GM21515 (cell line): Measurements from ENCODE around the gene BICC1.

Experiments
- ATAC-seq: cut with Tn5 transposase; IDR thresholded peaks from one replicate; pipeline ENCODE4 v1.9.1; 2021; ENCODE audit not compliant: unreplicated experiment

The BICC1 gene

DNA sequence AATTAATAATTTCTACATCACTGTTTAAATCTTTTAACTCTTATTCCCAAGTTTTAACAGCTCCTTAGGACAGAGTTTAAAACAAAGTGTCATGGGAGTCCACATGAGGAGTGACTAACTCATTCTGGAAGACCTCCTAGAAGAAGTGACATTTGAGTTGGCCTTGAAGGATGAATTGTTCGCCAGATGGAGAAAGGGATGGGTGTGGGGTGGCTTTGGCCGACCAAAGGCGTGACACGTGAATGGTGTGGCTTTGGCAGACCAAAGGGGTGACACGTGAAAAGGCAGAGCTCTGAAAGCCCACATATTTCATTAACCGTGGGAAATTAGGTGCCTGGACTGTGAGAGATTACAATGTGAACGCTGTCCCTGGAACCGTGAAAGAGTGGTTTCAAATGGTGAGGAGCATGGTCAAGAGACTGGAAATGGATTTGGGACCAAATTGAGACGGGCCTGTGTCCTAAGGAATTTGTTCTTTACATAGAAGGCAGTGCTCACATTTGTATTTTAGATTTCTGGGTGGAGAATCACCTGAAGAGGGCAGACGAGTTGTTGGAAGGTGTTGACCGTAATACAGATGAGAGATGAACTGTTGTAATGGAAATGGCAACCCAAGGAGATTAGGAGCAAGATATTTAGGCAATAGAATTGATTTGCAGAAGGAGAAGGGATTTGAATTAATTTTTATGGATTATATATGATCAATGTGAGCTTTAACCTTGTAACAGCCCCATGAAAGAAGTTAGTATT lies 228.1 kb downstream of the BICC1 start:
- ATAC-seq, result no peak

DNA sequence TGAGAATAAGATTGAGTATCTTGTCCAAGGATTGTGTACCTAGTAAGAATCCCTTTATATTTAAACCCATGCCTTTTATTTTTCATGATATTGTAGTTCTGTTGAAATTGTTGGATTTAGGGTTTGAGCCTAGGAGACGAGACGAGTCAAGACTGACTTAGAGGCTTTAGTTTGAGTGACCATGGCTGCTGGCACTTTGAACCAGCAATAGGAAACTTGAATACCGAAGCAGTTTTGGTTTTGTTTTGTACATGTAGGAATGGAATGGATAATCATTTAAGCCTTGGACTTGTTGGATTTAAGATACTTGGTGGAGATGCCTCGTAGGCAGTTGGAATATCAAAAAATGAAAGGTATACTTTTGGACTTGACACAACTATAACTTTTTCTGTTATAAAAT lies 229.0 kb downstream of the BICC1 start:
- no peak for ATAC-seq

DNA sequence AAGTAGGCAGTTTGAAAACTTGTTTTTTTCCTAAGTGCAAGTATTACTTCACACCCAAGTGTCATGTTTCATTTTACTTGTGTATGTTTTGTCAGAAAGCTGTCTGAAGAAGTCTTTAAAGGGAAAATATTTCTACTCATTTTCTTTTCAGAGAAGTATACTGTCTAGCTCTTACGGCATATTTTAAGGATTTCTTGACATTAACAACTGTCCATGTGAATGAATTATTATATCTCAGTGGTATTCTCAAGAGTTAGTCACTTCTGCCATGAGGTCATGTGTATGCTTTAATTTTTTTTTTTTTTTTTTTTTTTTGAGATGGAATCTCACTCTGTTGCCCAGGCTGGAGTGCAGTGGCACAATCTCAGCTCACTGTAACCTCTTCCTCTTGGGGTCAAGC lies 229.5 kb downstream of the BICC1 start:
- no peak for ATAC-seq

DNA sequence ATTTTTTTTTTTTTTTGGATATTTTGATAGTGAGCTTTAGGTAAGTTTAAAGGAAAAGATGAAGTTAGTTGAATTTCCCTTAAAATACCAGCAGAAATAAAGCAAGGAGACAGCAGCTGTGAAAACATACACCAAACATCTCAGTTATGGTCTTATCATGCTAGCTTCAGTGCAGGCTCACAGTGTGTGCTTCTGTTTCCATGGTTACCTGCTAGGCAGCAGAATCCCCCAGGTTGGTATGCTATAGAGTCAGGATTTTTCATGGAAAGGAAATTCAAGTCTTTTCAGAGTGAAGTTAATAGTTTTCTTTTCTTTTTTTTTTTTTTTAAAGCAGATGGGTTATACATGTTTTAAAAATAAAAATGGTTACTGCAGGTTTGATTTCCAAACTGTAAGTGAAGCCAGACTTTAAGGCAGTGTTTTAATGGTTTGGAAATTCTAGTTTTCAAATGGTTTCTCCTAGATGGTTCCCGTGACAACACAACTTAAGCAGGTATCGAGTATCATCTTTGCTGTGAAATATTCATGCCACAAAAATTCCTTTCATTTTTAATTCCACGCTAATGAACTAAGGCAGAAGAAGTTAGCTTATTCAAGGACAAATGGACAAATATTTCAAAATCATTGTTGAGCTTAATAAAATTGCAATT lies 230.9 kb downstream of the BICC1 start:
- ATAC-seq, result no peak

DNA sequence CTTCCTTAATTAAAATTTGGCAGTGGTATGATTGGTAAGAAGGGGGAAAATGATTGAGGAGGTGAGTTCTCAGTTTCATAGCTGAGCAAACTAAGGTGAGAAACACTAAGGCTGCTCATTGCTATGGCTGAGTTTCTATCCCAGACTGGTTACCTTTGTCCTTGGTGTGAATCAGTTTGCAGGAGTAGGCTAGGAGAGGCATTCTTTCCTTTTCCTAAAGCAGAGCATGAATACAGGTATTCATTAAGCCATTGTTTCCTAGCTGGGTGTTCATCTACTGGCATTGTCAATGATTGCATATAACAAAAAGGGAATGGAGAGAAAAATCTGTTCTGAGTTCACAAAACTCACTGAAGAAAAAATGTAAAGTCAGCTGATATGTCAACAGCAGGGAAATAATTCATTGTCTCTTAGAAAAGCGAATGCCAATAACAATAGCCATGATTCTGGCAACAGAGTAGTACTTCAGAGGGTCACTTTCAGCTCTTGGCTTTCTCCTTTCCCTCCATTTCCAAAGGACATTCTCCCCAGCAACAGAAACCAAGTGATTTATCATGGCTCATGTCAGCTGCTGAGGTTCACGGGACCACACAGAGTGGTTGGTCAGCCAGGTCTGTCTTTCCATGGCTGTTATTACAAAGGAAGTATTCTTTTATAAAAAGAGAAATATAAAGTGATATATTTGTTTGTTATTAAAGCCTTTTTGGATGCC lies 234.0 kb downstream of the BICC1 start:
- no peak for ATAC-seq

DNA sequence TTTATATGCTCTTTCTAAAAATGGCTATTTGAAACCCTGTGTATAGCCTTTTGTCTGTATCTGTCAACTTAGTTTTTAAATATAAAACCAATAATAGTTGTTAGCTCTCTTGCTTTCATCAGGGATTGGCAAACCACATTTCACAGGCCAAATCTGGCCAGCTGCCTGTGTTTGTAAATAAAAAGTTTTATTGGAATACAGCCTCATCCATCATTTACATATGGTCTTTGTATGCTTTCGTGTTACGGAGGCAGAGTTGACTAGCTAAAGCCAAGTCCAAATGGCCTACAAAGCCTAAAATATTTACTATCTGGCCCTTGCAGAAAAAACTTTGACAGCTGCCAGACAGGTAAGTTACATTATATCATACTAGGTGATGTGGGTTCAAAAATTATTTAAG lies 235.0 kb downstream of the BICC1 start:
- ATAC-seq, result no peak

DNA sequence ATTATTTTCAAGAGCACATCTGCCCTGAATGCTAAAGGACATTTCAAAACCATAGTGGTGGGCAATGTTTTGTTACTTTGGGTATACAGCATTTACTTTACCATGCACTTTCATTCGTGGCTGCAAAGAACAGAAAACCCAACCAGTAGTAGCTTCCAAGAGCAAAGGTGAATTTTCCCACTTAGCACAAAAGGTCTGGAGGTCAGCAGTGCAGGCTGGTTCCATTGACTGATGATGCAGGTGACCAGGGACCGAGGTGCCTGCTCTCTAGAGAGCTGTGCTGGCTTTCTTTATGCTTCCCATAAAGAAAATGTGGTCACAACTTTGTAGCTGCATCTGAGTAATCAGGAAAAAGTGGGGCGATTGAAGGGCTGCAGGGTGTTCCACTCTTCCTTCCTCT lies 240.0 kb downstream of the BICC1 start:
- ATAC-seq, result no peak

DNA sequence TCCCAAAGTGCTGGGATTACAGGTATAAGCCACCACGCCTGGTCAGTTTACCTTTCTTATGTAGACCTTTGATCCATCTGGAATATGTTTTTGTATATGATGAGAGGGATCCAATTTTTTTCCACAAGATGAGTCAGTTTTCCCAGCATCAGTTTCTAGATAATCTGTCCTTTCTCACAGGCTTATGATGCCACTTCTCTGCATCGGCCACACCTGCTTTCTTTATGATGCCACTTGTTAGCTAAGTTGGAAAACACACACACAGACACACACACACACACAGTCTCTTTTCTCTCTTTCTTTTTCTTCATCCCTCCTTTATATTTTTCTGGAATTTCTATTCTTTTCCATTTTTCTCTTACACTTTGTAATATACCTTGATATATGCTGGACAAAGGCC lies 240.8 kb downstream of the BICC1 start:
- no peak for ATAC-seq

DNA sequence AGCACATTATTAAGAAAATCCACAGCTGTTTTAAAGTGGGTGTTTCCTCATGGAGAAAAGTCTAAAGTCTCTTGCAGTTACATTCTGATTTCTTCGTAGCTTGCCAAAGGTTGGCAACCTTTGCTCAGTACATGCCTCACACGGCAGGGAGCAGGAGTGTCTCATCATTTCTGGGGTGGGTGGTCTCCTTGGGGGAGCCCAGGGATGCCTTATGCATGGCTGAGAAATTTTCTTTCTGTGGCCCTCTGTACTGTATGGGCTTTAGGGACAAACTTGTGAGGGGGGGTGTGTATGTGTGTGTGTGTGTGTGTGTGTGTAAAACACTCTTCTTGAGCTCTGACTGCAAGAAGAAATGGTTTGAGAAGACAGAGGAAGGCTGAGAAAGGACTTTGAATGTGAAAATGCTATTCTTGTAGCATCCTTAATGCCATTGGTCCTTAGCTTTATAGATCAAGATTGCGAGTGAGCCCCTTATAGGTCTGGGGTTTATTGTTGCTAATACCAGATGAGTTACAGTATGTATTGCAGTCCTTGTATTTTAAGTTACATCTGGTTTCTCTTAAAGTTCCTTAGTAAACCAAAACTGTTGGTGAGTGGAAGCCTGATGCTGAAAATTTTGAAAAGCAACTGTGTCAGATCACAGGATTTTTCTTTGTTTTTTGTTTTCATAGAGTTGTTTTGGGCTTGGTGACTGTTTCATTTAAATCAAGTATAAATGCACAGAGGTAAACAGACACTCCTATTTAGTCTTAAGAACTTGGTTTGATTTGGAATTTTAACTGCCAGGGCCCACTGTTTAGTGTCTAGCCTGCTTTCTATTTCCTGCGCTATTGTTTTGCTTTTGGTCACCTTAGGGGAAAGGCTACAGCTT lies 242.0 kb downstream of the BICC1 start:
- no peak for ATAC-seq

DNA sequence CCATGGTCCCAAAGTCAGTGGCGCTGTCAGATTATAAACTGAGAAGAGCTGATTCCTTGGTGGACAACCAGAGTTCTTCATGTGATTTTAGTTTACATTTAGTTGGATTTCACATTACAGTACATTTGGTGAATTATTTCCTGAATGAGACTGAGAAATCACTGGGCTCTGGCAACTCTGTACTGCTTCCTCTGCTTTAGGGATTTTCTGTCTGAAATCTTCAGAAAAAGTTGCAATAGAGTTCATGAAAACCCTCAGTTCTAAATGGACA lies 242.6 kb downstream of the BICC1 start:
- ATAC-seq, result no peak

DNA sequence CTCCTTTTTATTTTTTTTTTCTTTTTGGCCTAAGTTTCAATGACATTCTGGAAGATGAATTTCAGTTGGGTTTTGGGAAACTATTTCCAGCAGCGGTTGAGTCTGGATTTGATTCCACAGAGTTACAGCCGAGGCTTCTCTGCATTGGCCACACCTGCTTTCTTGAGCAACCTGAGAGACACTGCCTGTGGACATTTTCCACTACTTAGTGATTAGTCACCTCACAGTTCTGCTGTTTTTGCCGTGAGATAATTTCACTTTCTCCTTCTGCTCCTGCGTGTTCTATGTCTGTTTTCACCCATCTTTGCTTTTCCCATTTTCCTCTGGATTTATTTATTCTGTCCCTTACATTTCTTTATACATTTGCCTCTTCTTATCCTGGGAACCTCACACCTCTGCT lies 243.0 kb downstream of the BICC1 start:
- ATAC-seq, result no peak

DNA sequence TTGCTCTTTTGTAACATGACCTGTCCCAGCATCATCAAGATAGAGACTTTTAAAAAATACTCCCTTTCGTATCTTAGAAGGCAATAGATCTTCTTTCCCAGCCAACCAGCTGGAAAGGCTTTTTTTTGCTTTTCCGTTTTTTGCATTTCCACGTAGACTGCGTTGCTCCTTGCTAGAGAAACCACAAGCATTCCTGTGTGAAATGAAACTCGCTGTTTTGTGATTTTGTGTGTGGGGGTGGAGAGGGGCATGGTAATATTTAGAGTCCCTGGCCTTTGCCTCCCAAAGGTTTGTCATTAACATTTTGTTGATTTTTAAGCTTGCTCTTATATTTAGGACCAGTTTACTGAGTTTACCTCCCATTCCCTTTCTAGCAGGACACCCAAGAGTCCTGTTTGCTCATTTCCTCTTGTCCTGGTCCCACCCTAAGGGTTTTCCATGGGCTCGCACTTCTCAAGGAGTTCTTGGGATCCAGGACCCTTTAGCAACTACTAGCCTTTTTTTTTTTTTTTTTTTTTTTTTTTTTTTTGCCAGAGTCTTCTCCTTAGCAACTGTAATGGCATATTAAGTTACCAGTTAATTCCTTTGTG lies 243.6 kb downstream of the BICC1 start:
- ATAC-seq, result no peak

DNA sequence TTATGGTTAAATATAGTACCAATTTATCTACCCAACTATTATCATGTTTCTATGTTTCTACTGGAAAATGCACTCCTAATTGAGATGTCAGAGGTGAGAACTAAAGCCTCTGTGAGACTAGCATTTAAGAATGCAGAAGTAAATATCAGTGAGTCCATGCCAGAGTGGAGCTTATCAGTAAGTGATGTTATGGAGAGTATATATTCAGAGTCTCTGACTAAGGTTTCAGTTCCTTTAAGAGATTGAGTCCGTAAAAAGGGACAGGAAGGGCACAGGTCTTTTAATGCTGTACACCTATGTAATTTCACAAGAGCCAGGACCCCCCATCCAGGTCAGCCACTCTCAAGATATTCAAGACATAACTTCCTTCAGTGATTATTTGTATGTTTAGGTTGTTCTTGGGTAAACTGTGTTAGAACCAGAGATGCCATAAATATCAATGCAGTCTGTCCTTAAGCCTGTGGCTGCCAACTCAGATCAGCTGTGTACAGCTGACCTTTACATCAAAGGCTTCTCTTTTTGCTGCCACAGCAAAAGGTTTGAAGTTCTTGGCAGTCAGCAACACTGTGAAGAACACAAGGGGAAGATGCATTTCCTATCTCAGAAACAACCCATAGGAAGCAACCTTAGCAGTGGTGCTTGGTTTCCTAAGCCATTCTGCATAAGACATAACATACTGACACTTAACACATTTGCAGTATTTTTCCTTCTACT lies 244.8 kb downstream of the BICC1 start:
- ATAC-seq, result no peak

DNA sequence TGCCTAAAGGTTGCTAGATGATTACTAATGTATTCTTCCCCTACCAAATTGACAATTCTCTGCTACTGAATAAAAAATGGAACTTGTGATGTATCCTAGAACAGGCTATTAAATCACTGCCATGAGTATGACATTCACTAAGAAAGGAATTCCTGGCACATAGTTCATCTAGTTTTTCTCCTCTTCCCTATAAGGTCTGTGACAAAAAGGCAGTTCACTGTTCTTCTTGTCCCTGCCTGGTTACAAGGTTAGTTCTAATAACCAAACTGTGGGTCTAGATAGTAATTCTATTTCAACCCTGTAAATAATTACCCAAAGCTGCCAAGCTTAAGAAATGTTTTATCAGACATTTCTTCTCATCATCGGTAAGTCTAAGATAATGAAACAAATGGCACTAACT lies 245.6 kb downstream of the BICC1 start:
- ATAC-seq, result no peak

DNA sequence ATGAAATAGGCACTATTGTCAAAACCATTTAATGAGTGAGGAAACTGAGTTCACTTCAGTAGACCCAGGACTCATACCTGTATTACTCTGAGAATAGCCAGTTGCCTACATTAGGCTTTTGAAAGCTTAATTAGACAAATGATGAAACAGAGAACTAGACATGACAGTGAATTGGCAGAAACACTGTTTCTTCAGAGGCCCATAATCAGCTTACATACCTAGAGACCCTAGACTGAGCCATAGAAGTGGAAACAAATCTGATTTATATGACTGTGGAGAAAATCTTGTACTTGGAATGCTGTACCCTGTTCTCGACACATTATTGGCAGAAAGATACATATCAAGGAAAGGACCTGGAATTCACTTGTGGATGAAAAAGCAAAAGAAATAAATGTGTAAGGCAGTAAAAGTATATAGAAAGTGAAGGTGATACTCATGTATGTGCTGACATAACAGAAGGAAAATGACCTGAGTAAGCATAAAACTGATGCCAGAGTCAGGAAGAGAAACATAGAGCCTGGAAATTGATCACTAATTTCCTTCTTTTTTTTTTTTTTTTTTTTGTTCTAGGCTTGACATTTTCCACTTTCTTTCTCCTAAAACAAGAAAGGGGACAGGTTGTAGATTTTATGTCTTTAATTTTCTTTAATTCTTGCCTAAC lies 251.5 kb downstream of the BICC1 start:
- ATAC-seq, result no peak

DNA sequence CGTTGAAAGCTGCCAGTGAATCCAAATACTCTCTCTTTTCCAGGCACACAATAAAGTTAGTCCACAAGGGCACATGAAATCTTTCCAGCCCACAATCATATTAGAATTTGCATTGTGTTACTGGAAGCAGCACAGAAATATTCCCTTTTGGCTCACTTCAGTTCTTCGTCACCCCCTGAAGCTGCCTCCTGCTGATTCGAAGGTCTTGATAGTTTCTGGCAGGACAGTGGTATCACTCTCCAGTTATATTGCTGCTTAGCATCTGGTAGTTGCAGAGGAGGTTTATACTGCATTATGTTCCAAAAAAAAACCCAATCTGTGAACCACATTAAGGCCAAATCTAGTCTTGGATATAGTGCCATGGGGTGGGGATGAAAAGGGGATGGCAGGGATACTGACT lies 253.2 kb downstream of the BICC1 start:
- no peak for ATAC-seq

DNA sequence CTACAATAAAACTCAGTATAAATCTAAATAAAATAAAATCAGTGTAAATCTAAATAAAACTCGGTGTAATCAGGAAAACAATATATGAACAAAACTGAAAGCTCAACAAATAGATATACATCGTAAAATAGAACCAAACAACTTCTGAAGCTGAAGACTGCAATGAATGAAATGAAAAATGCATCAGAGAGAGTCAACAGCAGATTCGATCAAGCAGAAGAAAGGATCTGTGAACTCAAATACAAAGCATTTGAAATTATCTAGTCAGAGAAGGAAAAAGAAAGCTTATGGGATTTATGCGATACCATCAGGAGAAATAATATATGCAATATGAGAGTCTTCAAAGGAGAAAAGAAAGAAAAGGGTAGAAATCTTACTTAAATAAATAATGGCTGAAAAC lies 255.0 kb downstream of the BICC1 start:
- no peak for ATAC-seq

DNA sequence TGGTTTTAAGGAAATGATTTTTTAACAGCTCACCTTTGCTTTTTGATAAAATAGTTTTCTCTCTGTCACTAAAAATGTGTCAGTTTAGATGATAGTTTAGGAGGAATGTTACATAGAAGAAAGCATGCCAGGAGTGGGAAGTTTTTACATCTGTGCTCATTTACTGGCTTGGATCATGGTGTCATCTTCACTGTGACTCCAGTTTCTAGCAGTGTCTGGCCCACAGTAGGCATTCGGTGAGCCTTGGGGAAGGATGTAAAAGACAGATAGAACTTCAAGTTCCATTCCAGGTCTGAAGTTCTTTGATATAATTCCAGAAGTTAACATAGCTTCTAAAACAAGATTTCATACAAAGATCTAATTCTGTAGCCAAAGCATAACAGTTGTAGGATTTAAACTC lies 259.2 kb downstream of the BICC1 start:
- no peak for ATAC-seq

DNA sequence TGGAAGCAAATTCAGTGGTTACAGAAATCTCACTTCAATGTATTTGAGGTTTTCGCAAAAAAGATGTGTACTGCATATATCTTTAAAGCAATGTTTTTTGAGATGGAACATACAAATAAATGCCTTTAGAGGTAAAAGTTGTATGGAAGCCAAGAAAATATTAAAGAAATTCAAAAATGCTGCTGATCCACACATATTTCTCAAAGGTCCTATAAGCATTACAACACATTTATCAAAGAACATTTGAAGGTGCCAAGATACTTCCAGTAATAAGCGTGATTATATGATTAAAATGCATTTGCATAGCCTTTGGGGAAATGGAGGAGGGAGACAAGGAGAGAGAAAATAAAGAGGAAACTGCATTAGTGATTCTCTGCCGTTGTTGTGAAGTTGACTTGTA lies 260.1 kb downstream of the BICC1 start:
- no peak for ATAC-seq

DNA sequence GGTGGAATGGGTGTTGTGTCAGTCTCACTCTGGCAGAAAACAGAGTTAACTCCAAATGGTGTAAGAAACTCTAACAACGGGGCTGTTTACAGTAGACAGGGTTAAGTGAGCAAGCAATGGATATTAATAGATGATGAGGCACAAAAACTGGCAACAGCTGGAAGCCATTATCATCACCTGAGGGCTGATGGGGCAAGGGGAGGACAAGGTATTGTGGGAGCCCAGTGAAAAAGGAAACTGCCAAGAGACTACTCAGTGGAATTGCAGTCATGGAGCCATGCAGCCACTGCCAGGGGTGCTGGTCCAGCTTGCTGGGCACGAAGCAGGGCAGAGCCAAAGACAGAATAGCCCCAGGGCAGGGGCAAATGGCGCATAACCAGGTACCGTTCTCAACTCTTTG lies 260.7 kb downstream of the BICC1 start:
- no peak for ATAC-seq
